ENCODE data around the gene LYAR. TPM values are rescaled to one million over a fixed set of nuclear protein-coding genes. Genes with fewer than 3 reads are reported as not detected.

The LYAR gene
- total and polyA plus RNA-seq, 2 experiments from 2014 or later: 44.0 to 105 TPM

DNA sequence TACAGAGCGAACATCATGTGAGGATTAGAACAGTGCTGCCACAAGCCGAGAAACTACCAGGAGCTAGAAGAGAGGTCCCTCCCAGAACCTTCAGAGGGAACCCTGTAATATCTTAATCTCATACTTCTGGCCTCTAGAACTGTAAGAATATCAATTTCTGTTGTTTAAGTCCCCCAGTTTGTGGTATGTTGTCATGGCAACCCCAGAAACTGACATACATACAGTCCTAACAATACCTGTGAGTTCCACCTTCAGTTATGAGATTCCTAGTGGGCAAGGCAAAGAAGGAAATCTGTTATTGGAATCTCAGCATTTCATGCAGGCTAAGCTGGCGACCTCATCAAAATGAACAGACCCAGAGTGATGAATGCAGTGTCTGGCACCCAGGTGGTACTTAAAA is 42.6 kb upstream of the LYAR start:
- Histone ChIP-seq H3K36me3 (ENCODE audit: insufficient read depth) (no peaks in the 10 kb centered on the region), H4K20me1 (replicated peaks; ENCODE audit: insufficient read depth) (no peaks in the 10 kb centered on the region), H3K4me1 (ENCODE audit: insufficient read depth) (0 out of 2 replicates have a peak, but pooled peaks cover 4% of the 10 kb centered on the region), H3K4me3 (no peak overlapping the region), H3K4me2 (no peak overlapping the region), H3K9me2 (ENCODE audit: insufficient read depth) (no peaks in the 10 kb centered on the region), H3K27me3 (ENCODE audit: insufficient read depth) (no peaks in the 10 kb centered on the region), H3K79me2 (replicated peaks; ENCODE audit: insufficient read depth) (no peaks in the 10 kb centered on the region), H2AFZ (no peak overlapping the region), H3F3A (replicated peaks; ENCODE audit: low read depth) (0 out of 2 replicates have a peak, but pooled peaks cover 3% of the 10 kb centered on the region), H3K27ac (ENCODE audit: low read depth) (no peak overlapping the region)
- TF ChIP-seq, protein P1, sequence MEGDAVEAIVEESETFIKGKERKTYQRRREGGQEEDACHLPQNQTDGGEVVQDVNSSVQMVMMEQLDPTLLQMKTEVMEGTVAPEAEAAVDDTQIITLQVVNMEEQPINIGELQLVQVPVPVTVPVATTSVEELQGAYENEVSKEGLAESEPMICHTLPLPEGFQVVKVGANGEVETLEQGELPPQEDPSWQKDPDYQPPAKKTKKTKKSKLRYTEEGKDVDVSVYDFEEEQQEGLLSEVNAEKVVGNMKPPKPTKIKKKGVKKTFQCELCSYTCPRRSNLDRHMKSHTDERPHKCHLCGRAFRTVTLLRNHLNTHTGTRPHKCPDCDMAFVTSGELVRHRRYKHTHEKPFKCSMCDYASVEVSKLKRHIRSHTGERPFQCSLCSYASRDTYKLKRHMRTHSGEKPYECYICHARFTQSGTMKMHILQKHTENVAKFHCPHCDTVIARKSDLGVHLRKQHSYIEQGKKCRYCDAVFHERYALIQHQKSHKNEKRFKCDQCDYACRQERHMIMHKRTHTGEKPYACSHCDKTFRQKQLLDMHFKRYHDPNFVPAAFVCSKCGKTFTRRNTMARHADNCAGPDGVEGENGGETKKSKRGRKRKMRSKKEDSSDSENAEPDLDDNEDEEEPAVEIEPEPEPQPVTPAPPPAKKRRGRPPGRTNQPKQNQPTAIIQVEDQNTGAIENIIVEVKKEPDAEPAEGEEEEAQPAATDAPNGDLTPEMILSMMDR (conservative IDR thresholded peaks at IDR 0.05; ENCODE audit: low read depth in 2 of 2): no peak
- TF ChIP-seq CREB1 (CRISPR knock-in tag; IDR thresholded peaks at IDR 0.05; ENCODE audit: low read depth): no peak
- TF ChIP-seq STAT1 (IDR thresholded peaks at IDR 0.05; ENCODE audit: unreplicated experiment): no peak
- TF ChIP-seq NANOG (IDR thresholded peaks at IDR 0.05; ENCODE audit: borderline replicate concordance): no peak
- no peak for TF ChIP-seq JUNB (IDR thresholded peaks at IDR 0.05; ENCODE audit: unreplicated experiment)
- no peak for TF ChIP-seq EZH2phosphoT487 (IDR thresholded peaks at IDR 0.05; ENCODE audit: unreplicated experiment)
- no peak for TF ChIP-seq ZNF114 (CRISPR knock-in tag; IDR thresholded peaks at IDR 0.05)
- TF ChIP-seq, protein P2, sequence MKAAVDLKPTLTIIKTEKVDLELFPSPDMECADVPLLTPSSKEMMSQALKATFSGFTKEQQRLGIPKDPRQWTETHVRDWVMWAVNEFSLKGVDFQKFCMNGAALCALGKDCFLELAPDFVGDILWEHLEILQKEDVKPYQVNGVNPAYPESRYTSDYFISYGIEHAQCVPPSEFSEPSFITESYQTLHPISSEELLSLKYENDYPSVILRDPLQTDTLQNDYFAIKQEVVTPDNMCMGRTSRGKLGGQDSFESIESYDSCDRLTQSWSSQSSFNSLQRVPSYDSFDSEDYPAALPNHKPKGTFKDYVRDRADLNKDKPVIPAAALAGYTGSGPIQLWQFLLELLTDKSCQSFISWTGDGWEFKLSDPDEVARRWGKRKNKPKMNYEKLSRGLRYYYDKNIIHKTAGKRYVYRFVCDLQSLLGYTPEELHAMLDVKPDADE (IDR thresholded peaks at IDR 0.05): no peak
- TF ChIP-seq ZNF331 (CRISPR knock-in tag; IDR thresholded peaks at IDR 0.05; ENCODE audit: low read depth): no peak
- ATAC-seq: no peak
- H3K9me3 Mint-ChIP-seq: peaks cover 12% of the 10 kb centered on the region
- no peaks in the 10 kb centered on the region; the same call in 1 of the 3 replicates for H3K4me1 Mint-ChIP-seq
- H3K27me3 Mint-ChIP-seq (ENCODE audit: insufficient read depth, low read depth, poor library complexity): peaks cover 6% of the 10 kb centered on the region
- no peaks in the 10 kb centered on the region; the same call in 1 of the 3 replicates for H3K36me3 Mint-ChIP-seq (ENCODE audit: low read depth)
- no peak overlapping the region for H3K27ac Mint-ChIP-seq
- H3K4me3 Mint-ChIP-seq: no peak overlapping the region
- DNase-seq (ENCODE audit: low spot score): no peak

DNA sequence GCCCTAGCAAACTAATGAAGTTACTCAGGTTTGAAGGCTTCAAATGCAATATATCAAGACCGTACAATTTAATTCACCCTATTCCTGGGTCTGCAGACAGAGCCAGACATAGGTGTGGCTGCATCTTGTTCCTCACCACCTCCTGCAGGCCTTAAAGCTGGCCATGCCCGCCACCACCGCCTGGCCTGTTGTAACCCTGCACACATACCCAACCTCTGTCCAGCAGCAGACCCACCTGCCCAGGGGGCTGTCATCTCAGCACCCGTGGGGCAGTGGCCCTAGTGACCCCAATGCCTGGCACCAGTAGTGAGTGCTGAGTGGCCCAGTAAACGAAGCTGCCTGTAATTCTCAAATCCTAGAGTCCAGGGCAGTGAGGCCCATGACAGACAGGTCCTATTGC is 40.8 kb upstream of the LYAR start:
- Histone ChIP-seq H3K4me2 (no peak overlapping the region), H3F3A (replicated peaks; ENCODE audit: low read depth) (0 out of 2 replicates have a peak, but pooled peaks cover 3% of the 10 kb centered on the region), H3K4me3 (no peak overlapping the region), H3K9me2 (ENCODE audit: insufficient read depth) (no peaks in the 10 kb centered on the region), H3K27ac (ENCODE audit: low read depth) (no peak overlapping the region), H3K27me3 (ENCODE audit: insufficient read depth) (no peaks in the 10 kb centered on the region), H3K36me3 (ENCODE audit: insufficient read depth) (no peaks in the 10 kb centered on the region), H4K20me1 (replicated peaks; ENCODE audit: insufficient read depth) (no peaks in the 10 kb centered on the region), H2AFZ (no peak overlapping the region), H3K4me1 (ENCODE audit: insufficient read depth) (0 out of 2 replicates have a peak, but pooled peaks cover 4% of the 10 kb centered on the region), H3K79me2 (replicated peaks; ENCODE audit: insufficient read depth) (no peaks in the 10 kb centered on the region)
- DNase-seq (ENCODE audit: low spot score) (no peak), ATAC-seq (no peak)
- H3K9me3 Mint-ChIP-seq: peaks cover 12% of the 10 kb centered on the region
- no peaks in the 10 kb centered on the region; the same call in 1 of the 3 replicates for H3K36me3 Mint-ChIP-seq (ENCODE audit: low read depth)
- no peak overlapping the region for H3K27ac Mint-ChIP-seq
- no peak overlapping the region for H3K4me3 Mint-ChIP-seq
- peaks cover 9% of the 10 kb centered on the region for H3K27me3 Mint-ChIP-seq (ENCODE audit: insufficient read depth, low read depth, poor library complexity)
- H3K4me1 Mint-ChIP-seq: peaks cover 2% of the 10 kb centered on the region
- TF ChIP-seq EZH2phosphoT487 (IDR thresholded peaks at IDR 0.05; ENCODE audit: unreplicated experiment) (no peak), STAT1 (IDR thresholded peaks at IDR 0.05; ENCODE audit: unreplicated experiment) (no peak), CREB1 (CRISPR knock-in tag; IDR thresholded peaks at IDR 0.05; ENCODE audit: low read depth) (no peak)
- TF ChIP-seq, protein P3, sequence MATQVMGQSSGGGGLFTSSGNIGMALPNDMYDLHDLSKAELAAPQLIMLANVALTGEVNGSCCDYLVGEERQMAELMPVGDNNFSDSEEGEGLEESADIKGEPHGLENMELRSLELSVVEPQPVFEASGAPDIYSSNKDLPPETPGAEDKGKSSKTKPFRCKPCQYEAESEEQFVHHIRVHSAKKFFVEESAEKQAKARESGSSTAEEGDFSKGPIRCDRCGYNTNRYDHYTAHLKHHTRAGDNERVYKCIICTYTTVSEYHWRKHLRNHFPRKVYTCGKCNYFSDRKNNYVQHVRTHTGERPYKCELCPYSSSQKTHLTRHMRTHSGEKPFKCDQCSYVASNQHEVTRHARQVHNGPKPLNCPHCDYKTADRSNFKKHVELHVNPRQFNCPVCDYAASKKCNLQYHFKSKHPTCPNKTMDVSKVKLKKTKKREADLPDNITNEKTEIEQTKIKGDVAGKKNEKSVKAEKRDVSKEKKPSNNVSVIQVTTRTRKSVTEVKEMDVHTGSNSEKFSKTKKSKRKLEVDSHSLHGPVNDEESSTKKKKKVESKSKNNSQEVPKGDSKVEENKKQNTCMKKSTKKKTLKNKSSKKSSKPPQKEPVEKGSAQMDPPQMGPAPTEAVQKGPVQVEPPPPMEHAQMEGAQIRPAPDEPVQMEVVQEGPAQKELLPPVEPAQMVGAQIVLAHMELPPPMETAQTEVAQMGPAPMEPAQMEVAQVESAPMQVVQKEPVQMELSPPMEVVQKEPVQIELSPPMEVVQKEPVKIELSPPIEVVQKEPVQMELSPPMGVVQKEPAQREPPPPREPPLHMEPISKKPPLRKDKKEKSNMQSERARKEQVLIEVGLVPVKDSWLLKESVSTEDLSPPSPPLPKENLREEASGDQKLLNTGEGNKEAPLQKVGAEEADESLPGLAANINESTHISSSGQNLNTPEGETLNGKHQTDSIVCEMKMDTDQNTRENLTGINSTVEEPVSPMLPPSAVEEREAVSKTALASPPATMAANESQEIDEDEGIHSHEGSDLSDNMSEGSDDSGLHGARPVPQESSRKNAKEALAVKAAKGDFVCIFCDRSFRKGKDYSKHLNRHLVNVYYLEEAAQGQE (IDR thresholded peaks at IDR 0.05; ENCODE audit: unreplicated experiment): no peak

All from GM23338 (cell line).